GM21717 (cell line): ENCODE data around the gene AAGAB.

Source experiments
- ATAC-seq: cut with Tn5 transposase; IDR thresholded peaks from one replicate; pipeline ENCODE4 v1.9.1; 2021; ENCODE audit warnings: mild to moderate bottlenecking, moderate library complexity; ENCODE audit not compliant: unreplicated experiment

AAGAB gene

DNA sequence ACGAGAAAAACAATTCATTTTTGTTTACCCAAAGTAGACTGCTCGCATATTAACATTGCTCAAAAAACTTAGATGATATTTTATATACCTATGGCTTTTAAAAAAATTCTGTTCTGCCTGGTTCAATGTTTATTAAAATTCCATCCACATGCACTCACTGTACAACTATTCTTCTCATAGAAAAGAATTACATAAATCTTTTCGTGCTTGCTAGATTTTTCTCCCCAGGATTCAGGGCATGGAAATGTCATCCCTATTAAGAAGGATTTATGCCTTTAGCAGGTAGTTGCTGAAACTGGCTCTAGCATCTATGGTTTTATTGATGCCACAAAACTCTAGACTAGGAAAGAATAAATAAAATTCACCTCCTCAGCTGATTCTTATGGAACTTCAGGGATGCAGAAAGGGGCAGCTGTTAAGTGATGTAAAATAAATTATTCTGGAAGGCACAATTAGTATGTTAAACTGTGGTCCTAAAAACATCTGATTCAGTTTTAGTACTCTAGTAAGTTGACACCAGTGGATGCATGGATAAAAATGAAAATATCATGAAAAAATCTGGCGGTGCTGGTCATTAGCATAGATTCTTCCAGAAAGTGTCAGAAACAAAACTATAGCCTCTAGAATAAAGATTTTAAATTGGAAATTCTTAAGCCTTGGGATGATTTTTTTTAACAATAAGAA is 41.6 kb downstream of the AAGAB start:
- ATAC-seq: no peak

DNA sequence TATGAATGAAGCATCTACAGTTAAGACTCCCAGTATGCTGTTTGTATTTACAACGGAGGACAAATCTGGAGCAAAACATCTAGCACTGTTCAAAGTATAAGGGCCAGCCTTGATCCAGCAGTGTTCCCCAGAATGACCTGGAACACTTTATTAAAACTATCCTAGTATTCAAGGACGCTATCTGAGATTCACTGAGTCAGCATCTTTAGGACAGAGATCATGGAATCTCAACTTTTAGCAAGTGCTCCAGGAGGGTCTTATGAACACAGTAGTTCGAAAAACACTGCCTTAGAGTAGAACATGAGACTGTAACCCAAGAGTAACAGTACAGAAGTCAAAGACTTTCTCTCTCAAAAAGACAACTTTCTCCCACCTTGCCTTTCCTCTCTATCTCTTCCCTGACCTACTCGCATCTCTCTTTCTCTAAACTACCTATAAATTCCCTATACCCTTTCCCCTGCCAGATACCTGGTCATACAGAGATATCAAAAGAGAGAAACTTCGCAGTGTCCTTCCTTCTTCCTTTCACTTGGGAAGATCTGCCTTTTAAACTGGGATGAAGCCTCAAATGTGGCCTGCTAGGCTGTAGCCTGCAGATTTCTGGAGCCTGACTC is 43.8 kb downstream of the AAGAB start:
- no peak for ATAC-seq

DNA sequence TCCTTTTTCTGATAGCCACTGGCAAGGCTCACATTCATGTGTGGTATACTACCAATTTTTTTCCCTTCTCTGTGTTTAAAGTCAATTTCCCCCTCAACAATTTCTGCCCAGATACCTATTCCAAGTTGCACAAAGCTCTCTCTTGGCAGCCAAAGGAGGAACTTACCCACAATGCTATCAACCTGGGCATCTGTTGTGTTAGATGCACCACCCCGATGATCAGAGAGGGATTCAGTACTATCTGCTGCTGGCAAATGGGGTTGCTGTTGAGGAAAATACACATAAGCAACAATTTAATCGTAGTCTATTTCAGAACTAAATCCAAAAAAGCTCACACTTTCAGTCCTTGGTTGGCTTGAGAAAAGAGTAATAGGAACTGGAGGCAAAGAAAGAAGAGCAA is 46.1 kb downstream of the AAGAB start:
- ATAC-seq: no peak

DNA sequence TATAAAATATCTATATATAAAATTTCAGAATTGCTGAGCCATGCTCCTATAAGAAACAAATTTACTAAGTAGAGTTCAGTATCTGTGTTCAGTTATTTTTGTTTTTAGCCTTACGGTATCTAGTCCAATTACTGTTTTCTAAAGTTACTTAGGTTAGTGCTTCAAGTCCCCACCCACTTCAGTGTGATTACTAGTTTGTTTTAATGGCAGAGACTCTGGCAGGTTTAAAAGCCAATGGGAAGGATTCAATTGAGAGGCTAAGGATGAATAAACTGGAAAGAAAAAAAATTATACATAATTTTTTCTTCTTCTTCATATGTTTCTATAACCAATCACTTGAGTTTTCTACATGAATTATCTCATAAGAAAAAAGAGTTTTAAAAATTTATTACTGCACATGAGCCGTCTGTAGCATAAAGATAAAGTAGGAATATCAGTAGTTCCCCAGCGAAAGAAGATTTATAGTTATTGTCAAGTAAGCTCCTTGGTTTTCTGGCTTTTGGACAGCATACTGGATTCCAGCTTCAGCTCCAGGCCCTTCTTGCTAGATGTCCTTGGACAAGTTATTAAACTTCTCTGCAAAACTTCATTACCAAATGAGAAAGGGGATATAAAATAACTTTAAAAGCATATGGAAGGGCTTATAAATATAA is 46.8 kb downstream of the AAGAB start:
- no peak for ATAC-seq

DNA sequence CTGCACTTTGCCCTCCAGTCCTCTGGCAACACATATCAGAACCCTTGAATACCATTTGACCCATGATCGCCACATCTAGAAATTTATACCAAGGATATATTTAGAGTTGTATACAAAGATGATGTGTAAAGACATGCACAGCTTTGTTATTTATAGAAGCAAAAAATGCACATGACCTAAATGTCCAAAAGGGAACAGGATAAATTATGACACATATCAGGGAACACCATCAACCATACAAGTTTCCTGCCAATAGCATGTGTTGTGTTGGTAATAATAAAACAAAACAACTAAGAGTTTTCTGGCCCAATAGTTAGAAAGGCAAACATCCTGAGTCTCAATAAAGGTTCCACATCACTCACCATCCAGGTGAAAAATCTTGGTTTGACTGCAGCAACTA is 51.5 kb downstream of the AAGAB start:
- ATAC-seq: no peak

DNA sequence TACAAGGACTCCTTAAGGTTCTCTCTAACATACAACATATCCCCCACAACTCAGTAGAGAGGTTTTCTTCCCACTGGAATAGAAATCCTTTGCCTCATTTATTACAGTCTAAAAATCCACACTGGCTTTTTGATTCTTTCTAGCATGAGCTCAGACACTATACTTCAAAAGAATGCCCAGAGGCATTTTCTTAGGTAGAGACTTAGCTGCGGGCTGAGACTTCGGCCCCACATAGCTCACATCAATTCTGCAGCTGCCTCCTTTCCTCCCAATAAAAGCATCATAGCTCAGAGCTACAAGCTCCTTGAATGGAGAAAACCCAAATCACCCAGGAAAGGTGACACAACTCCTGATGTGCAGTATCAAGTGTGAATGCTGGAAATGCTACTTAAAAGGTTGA is 52.4 kb downstream of the AAGAB start:
- no peak for ATAC-seq

DNA sequence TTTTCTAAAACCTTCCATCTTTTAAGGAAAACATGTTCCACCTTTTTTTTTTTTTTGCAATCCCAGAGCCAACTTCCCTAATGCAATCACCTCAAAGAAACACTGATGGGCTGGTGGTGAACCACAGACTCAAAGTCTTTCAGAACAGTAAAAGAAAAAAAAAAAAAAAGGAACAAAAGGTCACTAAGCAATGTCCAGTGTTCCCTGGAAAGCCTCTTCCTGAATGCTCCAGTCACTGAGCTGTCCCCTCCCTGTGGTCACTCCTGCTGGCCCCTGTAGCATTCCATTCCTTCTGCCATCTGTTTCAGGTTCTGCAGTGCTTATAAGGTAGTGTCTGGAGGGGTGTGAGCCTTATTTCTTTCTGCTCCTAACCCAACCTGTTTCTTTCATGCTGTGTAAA is 53.3 kb downstream of the AAGAB start:
- ATAC-seq: no peak

DNA sequence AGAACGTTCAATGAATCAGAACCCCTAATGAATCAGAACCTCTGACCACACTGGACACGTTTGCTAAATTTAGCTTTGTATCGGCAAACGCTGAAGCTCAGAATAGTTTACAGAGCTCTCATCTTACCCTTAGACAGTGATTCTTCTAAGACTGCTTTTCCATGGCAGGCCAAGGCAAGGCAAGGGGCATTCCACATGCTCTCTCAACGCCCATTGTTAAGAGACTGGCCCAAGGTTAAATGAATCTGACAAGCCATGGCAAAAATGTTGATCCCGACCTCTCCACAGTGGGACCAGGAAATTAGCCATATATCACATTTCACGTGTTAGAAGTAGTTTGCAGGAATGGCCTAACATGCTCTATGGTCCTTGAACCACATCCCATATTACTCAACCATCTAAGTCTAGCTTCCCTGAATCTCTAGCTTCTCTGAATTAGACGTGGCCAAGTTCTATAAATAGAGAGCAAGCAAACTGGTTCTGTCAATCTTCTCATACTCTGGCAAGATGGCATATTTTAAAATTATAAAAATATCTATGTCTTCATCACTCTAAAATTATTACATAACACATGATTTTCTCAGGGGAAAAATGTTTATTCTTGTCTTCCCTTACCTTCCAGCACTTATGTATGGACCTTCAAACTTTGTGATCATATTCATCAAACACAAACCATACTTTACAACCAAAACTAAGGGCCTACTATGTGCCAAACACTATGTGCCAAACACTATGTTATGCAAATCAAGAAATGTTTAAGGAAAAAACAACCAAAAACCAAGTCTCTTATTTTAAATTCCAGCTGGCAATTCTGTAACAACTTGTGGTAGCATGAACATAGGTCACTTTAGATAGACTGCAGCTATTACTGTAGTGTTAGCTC is 54.3 kb downstream of the AAGAB start:
- no peak for ATAC-seq

DNA sequence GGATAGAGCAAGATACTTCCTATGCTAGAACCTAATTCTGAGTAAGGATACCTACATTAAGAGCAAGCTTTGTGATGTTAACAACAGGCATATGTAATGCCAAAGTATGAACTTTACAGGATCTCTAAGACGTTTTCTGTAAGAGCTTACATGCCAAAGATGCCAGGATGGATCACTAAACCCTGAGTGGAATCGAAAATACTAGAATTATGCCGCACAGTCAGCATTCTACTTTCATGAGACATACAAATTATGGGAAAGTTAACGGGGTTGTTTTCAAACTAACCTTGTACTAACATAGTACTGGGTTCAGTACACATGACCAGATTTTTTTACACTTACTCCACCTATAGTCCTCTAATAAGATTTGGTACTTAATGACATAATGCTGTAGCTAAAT is 55.1 kb downstream of the AAGAB start:
- ATAC-seq: no peak

DNA sequence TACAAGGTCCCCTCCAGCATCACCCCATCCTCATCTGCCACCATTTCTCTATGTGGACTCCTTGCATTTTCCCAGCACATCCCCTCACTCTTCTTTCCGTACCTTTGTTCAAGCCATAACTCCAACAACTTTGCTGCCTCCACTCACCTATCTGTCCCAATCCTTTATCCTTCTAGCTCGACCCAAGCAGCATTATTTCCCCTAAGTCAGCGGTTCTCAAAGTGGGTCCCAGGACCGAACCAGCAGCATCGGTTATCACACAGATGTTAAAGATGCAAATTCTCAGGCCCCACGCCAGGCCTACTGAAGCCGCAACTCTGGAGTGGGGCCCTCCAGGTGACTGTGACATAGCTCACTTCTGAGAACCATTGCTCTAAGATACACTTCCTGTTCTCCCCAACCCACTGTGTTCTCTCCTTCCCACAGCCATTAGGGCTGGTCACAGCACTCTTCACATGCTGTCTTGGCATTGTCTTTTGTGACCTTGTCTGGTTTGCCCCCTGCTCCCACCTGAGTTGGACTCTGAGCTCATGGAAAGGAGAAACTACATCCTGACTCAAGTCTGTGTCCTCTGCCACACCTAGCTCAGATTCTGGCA is 56.2 kb downstream of the AAGAB start:
- ATAC-seq: peak; percentile 53

DNA sequence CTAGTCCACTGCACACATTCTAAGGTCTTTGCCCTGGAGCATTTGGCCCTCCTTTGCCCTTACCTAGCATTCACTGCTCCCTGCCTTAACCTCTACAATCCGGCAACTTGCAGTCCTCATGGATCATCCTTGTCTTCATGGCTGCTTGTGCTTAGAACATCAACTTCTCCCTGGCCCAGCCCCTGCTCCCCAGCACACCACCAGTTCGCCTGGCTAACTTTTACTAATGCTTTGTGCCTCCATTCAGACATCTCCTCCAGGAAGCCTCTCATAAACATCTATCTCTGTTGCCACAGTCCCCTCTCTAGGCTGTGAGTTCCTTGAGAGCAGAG is 57.1 kb downstream of the AAGAB start:
- ATAC-seq: no peak

DNA sequence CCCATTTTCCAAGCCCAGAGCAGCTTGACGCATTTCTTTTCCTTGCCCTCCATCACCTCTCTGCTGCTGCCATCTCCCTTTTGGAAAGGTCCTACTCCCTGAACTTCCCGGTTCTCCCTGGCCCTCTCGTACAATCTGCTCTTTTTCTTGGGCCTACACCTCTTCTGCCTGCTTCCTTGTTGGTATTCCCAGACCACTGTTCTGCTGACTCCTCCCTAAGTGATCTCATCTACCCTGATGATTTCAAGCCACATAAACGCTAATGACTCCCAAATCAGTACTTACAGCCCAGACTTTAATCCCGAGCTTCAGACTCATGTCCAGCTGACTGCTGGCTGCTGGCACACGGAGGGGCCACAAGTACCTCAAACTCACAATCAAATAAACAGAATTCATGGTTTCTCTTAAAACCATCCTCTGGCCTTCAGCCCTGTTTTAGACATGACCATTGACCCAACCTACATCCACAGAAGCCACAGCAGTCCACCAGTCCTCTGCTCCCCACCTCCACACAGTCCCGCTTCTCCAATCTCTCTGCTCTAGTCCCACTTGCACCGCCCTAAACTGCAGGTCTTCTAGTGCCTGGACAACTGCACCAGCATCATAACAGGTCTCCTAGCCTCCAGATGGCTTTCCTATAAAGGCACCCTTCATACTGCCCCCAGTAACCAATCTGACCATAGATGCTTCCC is 57.6 kb downstream of the AAGAB start:
- ATAC-seq: no peak

DNA sequence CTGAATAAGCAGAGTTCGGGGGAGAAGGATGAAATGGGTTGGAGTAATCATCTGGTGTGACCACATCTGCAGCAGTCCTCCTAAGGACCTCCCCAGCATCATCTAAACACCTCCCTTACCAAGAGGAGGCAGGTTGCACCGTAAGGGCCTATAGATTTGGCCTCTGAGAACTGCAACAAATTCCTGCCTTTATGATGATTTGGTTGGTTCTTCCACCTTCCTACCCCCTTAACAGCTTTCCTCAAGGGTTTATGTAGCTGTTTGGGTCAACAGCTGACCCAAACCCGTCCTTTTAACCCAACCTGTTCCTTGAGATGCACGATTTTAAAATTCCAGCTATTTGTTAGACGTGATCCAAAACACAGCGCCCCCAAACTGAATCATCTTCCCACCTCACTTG is 58.2 kb downstream of the AAGAB start:
- no peak for ATAC-seq

DNA sequence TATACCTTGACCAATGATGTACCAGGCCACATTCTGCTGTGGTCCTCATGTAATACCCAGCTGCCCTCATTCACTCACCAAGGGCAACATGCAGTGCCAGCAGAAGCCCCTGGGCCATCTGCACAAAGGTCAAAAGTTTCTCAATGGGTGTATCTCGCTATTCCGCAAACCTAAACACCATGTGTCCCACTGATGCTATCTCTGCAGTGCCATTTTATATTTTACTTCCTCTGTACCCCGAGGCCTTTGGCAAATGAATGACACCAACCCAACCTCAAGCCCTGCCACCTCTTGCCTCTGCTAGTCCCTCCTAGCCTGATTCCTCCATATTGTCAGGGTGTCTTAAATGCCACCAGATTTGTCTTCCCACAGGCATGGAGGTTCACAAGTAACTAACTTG is 59.2 kb downstream of the AAGAB start:
- ATAC-seq: no peak

DNA sequence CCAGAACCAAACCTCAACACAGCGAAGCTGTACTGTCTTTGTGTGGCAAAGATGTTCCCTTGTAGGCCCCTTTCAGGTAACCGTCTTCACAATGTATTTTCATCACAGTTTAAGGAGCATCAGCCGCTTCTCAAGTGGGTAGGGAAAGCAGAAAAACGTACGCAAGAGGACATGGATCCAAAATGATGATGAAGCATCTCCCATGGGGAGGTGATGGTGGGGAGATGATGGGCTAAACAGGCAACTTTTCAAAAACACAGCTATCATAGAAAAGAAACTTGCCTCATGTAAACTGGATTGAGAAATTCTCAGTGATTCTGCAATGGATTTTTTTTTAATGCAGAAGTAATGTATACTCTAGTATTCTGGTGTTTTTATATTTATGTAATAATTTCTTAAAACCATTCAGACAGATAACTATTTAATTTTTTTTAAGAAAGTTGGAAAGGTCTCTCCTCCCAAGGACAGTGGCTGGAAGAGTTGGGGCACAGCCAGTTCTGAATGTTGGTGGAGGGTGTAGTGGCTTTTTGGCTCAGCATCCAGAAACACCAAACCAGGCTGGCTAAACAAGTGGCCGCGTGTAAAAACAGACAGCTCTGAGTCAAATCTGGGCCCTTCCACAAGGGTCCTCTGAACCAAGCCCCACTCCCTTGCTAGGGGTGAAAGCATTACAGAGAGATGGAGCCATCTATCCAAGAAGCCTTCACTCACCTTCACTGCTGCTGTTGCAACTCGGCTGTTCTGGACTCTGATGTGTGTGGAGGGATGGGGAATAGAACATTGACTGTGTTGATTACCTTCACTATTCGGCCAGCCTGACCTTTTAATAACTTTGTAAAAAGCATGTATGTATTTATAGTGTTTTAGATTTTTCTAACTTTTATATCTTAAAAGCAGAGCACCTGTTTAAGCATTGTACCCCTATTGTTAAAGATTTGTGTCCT is 60.0 kb downstream of the AAGAB start:
- ATAC-seq: no peak

DNA sequence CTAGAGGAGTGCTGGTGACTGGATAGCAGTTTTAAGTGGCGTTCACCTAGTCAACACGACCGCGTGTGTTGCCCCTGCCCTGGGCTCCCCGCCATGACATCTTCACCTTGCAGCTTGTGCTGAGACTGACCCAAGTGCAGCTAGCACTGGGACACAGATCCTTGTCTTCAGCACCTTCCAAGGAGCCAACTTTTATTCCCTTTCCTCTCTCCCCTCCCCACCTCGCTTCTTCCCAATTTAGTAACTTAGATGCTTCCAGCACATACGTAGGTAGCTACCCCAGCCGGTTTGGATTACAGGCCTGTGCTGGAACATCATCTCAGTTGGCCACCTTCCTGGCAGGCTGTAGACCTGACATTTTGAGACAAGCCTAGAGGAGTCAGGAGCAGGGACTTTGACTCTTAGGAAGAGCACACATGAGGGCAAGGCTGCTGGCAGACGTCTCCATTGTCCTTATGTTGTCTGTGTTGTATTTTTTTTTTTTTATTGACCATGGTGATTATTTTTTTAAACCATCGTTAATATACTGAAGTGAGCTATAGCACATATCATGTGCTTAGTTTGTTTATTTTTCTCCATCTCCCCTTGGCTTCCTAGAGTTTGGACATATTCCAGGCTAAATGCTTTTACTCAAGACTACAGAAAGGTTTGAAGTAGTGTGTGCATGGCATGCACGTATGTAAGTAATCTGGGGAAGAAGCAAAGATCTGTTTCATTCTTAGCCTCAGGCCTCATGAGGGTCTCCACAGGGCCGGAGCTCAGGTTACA is 61.1 kb downstream of the AAGAB start:
- ATAC-seq: no peak

DNA sequence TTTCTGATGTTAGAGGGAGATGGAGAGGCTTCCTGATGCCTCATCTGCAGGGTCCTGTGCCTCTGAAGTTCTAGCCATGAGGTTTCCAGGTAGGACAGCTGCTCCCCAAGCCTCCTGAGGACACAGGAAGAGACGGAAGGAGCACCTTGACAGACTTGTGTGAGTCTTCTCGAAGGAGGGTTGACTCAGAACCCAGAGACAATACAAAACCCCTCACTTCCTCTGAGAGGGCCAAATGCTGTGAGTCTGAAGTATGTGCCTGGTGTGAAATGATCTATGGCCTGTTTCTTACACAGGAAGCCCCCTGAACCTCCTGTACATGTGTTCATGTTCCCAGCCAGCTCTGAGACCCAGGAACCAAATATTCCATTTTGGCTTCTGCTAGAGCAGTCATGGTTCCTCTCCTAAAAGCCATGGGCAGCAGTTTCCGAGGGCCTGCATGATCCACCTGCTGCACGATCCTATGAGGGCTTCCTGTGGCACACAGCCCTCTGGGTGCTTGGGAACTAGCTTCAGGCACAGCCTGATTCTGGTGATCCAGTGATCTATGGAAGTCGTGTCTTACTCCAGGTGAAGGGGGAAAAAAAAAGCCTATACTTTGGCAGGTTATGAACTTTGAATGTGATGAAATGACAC is 62.2 kb downstream of the AAGAB start:
- ATAC-seq: no peak

DNA sequence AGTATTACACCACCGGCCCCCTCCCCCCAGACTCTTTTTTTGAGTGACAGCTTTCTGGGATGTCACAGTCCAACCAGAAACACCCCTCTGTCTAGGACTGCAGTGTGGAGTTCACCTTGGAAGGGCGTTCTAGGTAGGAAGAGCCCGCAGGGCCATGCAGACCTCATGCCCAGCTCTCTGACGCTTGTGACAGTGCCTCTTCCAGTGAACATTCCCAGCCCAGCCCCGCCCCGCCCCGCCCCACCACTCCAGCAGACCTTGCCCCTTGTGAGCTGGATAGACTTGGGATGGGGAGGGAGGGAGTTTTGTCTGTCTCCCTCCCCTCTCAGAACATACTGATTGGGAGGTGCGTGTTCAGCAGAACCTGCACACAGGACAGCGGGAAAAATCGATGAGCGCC is 63.6 kb downstream of the AAGAB start:
- ATAC-seq: no peak
